Transverse colon (tissue), 4 donors: ENCODE measurements around the gene TNFRSF8. TPM values are rescaled to one million over a fixed set of nuclear protein-coding genes. Genes with fewer than 3 reads are reported as not detected.

Source experiments
- DNase-seq: peaks from one replicate; pipeline ENCODE4 v3.0.0-alpha.2; 2019
- H3K27ac ChIP-seq, 4 donors: fragments of 200-600 bp; sonication (generic); 2 replicates each; pipeline ENCODE4 v1.5.1; 2016 to 2018; ENCODE audit warnings: inconsistent platforms in 4 of 4
- H3K27me3 ChIP-seq: fragments of 200-600 bp; sonication (generic); 2 replicates; pipeline ENCODE4 v1.5.1; 2017; ENCODE audit warnings: inconsistent platforms
- H3K36me3 ChIP-seq, 4 donors: fragments of 200-600 bp; sonication (generic); 2 replicates each; pipeline ENCODE4 v1.5.1; 2017 to 2019; ENCODE audit warnings: inconsistent platforms in 4 of 4
- H3K4me1 ChIP-seq, 4 donors: fragments of 200-600 bp; sonication (generic); 2 replicates each; pipeline ENCODE4 v1.5.1; 2017 to 2020; ENCODE audit warnings: inconsistent platforms in 4 of 4
- H3K4me3 ChIP-seq, 4 donors: fragments of 200-600 bp; sonication (generic); 1 replicate in 1 of 4; 2 replicates in 3 of 4; pipeline versions ENCODE4 v1.5.1 to v1.6.1; 2017 to 2019; ENCODE audit warnings: inconsistent platforms in 4 of 4
- H3K9me3 ChIP-seq, 2 donors: fragments of 200-600 bp; sonication (generic); 2 replicates each; pipeline ENCODE4 v1.5.1; 2017 to 2019; ENCODE audit warnings: inconsistent platforms in 2 of 2
- CTCF ChIP-seq, 5 experiments: fragments of 200-600 bp in 3 of 5; fragments of 450-650 bp in 2 of 5; sonication (generic) in 3 of 5; IDR thresholded peaks; 1 replicate in 2 of 5; 2 replicates in 3 of 5; pipeline ENCODE4 v1.5.1; 2016 to 2017; ENCODE audit warnings: antibody characterized with exemption in 5 of 5, inconsistent platforms in 3 of 5, mild to moderate bottlenecking in 2 of 5, moderate library complexity in 1 of 5
- EP300 ChIP-seq: sonication (generic); formaldehyde crosslinking; IDR thresholded peaks from one replicate; pipeline ENCODE4 v1.6.1; 2017; ENCODE audit warnings: antibody characterized with exemption, low read depth
- POLR2A ChIP-seq: fragments of 450-650 bp; IDR thresholded peaks from one replicate; pipeline ENCODE4 v1.6.1; 2016; ENCODE audit warnings: antibody characterized with exemption, mild to moderate bottlenecking, moderate library complexity
- POLR2AphosphoS5 ChIP-seq, 3 donors: sonication (generic); formaldehyde crosslinking; IDR thresholded peaks; one replicate each; pipeline ENCODE4 v1.6.1; 2016; ENCODE audit warnings: antibody characterized with exemption in 3 of 3
- WGBS, 2 donors: methylation state at CpG; one replicate each; pipeline ENCODE4 v1.1.5; 2018; ENCODE audit warnings: low coverage in 1 of 2; 5-methylcytosine and 5-hydroxymethylcytosine counted together
- in situ Hi-C, 4 donors: fragments of 200-750 bp; cut with MboI; loops; one replicate each; pipeline versions ENCODE4 v1.15.0 to v1.15.1; 2017; ENCODE audit warnings: low sequenced_read_pairs in 3 of 4, low pct_ligation_motif_present in 1 of 4, low pct_unique_long_range_greater_than_20kb in 1 of 4
- intact Hi-C: fragments of 100-400 bp; cut with DNase I; formaldehyde crosslinking; loops from one replicate; pipeline ENCODE4 v1.15.1; 2023; ENCODE audit warnings: low total_unique reads
- total RNA-seq, 4 donors: library from RNA; depleted of rRNA; stranded (reverse); fragments of >200 nt; gene quantifications; one replicate each; pipeline ENCODE4 v1.1.0, GENCODE V29; 2016

TNFRSF8 gene
- total RNA-seq, 4 donors from 2014 or later, result 0.16 TPM; not detected in 3

DNA sequence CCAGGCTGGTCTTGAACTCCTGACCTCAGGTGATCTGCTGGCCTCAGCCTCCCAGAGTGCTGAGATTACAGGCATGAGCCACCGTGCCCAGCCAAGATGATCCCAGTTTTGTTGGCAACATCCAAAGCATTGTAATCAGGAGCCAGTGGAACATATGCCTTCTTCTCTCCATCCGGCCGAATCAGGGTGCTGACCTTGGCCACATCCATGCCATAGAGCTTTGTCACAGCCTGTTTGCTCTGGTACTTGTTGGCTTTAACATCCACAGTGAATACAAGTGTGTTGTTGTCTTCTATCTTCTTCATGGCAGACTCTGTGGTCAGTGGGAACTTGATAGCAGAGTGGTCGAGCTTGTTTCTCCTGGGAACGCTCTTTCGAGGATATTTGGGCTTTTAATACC is 17.1 kb downstream of the TNFRSF8 start:
- H3K4me3 ChIP-seq, result no peak overlapping the region
- no peak for DNase-seq
- TF ChIP-seq POLR2A, result no peak
- TF ChIP-seq POLR2AphosphoS5 (IDR thresholded peaks at IDR 0.05), result no peak
- no peak for TF ChIP-seq EP300
- no peak for TF ChIP-seq CTCF (IDR thresholded peaks at IDR 0.05)
- WGBS, 2 donors, result 80 to 82% methylated on average over 3 to 6 of the region's 6 CpGs
- H3K36me3 ChIP-seq, result no peaks in the 10 kb centered on the region
- H3K9me3 ChIP-seq, result no peaks in the 10 kb centered on the region
- in situ Hi-C loops (no loop called here), intact Hi-C loops (no loop called here)
- no peak overlapping the region for H3K27ac ChIP-seq
- H3K27me3 ChIP-seq, result peaks cover 8% of the 10 kb centered on the region
- peaks cover 0 to 3% (median 0%) of the 10 kb centered on the region in 4 donors for H3K4me1 ChIP-seq

GRCh38 chr1:12080773-12081556 is 17.9 kb downstream of the TNFRSF8 start:
- Histone ChIP-seq H3K4me3 (no peak overlapping the region), H3K27me3 (peaks cover 8% of the 10 kb centered on the region), H3K27ac (no peak overlapping the region), H3K9me3 (no peaks in the 10 kb centered on the region), H3K36me3 (no peaks in the 10 kb centered on the region), H3K4me1 (peaks cover 0 to 3% (median 0%) of the 10 kb centered on the region in 4 donors)
- no peak for DNase-seq
- WGBS, 2 donors, result 93 to 100% methylated on average over 4 to 7 of the region's 9 CpGs
- no peak for TF ChIP-seq POLR2A
- no peak for TF ChIP-seq CTCF (IDR thresholded peaks at IDR 0.05)
- intact Hi-C loops, result no loop called here
- in situ Hi-C loops, result no loop called here

DNA sequence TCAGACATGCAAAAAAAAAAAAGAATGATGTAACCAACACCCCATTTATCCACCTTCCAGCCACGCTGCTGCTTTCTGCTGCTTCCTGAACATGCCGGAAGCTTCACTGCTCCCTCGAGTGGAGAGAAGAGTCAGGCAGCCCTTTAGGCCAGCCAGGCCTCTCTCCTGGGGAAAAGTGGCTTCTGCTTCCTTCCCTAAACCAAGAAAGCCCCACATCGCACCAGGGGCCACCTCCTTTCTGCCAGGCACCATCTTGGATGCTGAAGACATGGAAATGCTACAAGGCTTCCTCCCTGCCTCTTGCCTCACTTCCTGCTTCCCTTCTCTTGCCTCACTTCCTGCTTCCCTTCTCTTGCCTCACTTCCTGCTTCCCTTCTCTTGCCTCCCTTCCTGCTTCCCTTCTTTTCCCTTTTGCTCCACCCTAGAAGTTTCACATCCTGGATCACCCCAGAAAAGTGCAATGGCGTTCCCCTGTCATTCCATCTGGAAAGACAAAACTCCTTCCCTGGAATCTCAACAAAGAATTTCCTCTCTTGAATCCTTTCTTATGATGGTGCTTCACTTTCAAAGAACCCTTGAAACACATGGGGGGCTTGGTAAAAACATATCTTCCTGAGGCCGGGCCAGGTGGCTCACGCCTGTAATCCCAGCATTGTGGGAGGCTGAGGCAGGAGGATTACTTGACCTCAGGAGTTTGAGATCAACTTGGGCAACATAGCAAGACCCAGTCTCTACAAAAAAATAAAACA is 18.7 kb downstream of the TNFRSF8 start:
- H3K4me1 ChIP-seq, result peaks cover 0 to 3% (median 0%) of the 10 kb centered on the region in 4 donors
- no peak overlapping the region for H3K27ac ChIP-seq
- DNase-seq, result no peak
- no peak overlapping the region for H3K4me3 ChIP-seq
- in situ Hi-C loops (no loop called here), intact Hi-C loops (no loop called here)
- no peaks in the 10 kb centered on the region for H3K36me3 ChIP-seq
- TF ChIP-seq EP300 (no peak), POLR2AphosphoS5 (IDR thresholded peaks at IDR 0.05) (no peak), POLR2A (no peak), CTCF (IDR thresholded peaks at IDR 0.05) (no peak)
- H3K27me3 ChIP-seq, result peaks cover 8% of the 10 kb centered on the region
- H3K9me3 ChIP-seq, result no peaks in the 10 kb centered on the region
- 87 to 89% methylated on average over 5 to 7 of the region's 7 CpGs for WGBS, 2 donors

DNA sequence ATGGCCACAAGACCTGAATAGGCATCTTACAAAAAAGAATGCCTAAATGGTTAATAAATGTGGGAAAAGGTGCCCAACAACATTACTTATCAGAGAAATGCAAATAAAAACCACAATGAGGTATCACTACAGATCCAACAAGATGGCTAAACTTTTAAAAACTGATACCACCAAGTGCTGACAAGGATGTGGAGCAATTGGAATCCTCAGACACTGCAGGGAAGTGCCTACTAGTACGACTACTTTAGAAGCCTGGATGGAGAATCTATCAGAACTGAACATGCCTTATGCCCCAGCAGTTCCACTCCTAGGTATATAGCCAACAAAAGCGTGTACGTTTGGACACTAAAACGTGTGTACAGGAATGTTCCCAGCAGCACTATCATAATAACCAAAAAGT is 19.9 kb downstream of the TNFRSF8 start:
- peaks cover 0 to 3% (median 2%) of the 10 kb centered on the region in 4 donors for H3K4me1 ChIP-seq
- no peaks in the 10 kb centered on the region for H3K36me3 ChIP-seq
- 85% methylated on average over 4 of the region's 4 CpGs; no CpG with 5 or more reads in 1 of the 2 donors for WGBS, 2 donors
- no peak for DNase-seq
- H3K27me3 ChIP-seq, result peaks cover 8% of the 10 kb centered on the region
- H3K9me3 ChIP-seq, result no peaks in the 10 kb centered on the region
- H3K4me3 ChIP-seq, result no peak overlapping the region
- no peak overlapping the region for H3K27ac ChIP-seq
- intact Hi-C loops, result no loop called here
- in situ Hi-C loops, result no loop called here
- no peak for TF ChIP-seq EP300
- TF ChIP-seq POLR2AphosphoS5 (IDR thresholded peaks at IDR 0.05), result no peak
- no peak for TF ChIP-seq CTCF (IDR thresholded peaks at IDR 0.05)
- TF ChIP-seq POLR2A, result no peak
